AG04450 (cell line): Measurements from ENCODE around the gene MILR1. TPM values are rescaled to one million over a fixed set of nuclear protein-coding genes. Genes with fewer than 3 reads are reported as not detected.
"Not testable (repeated sequence)": the region's sequence is repeated elsewhere in the genome, so short reads cannot be mapped to it uniquely, and the experiment has no call there.

Experiments used
- CTCF ChIA-PET: fragments of 300-600, 350-600 bp; formaldehyde crosslinking; extraction: SDS; loops from one replicate; lab custom pipeline; 2022; ENCODE audit warnings: antibody characterized with exemption, inconsistent platforms; lab: Charles Lee
- POLR2A ChIA-PET: fragments of 350-600 bp; formaldehyde crosslinking; extraction: SDS; loops from one replicate; lab custom pipeline; 2021; ENCODE audit warnings: antibody characterized with exemption, inconsistent platforms; lab: Yijun Ruan, JAX
- DNase-seq: peaks from one replicate; pipeline ENCODE4 v3.0.0-alpha.2; 2011; ENCODE audit warnings: low read depth, low spot score
- H3K27ac ChIP-seq: one replicate; pipeline ENCODE4 v1.5.1; 2012; ENCODE audit warnings: low read depth, low read length, control low read depth
- H3K27me3 ChIP-seq: one replicate; pipeline ENCODE4 v1.6.0; 2012; ENCODE audit warnings: low read length; ENCODE audit not compliant: control insufficient read depth, insufficient read depth
- H3K4me3 ChIP-seq: 2 replicates; pipeline ENCODE4 v1.5.1; 2011; ENCODE audit warnings: mild to moderate bottlenecking, low read depth, low read length, control low read depth
- H3K9me3 ChIP-seq: 2 replicates; pipeline ENCODE4 v1.5.1; 2012; ENCODE audit warnings: low read length; ENCODE audit not compliant: control insufficient read depth, insufficient read depth
- polyA plus RNA-seq: library from polyadenylated mRNA; depleted of rRNA; stranded (reverse); fragments of >200 nt; gene quantifications from 2 replicates; pipeline ENCODE4 v1.2.3, GENCODE V29; 2011
- TF ChIP-seq, protein P1 (sequence below): IDR thresholded peaks from 2 replicates; pipeline ENCODE4 v1.5.1; 2011; ENCODE audit warnings: low read depth, low read length, control low read depth, inconsistent platforms

The MILR1 gene
- polyA plus RNA-seq, 1 experiment: 5.4 TPM

DNA sequence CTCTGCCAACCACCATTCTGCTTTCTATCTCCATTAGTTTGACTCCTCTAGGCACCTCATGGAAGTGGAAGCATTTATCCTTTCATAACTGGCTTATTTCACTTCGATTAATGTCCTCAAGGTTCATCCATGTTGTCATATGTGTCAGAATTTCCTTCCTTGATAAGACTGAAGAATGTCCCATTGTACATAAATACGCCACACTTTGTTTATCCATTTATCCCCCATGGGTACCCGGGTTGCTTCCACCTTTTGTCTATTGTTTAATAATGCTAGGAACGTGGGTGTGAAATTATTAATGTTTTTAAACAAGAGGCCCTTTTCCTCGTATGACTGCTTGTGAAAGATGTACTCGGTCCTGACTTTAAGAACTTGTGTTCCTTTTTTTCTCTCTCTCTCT, 12.9 kb downstream of the MILR1 start:
- TF ChIP-seq, protein P1, sequence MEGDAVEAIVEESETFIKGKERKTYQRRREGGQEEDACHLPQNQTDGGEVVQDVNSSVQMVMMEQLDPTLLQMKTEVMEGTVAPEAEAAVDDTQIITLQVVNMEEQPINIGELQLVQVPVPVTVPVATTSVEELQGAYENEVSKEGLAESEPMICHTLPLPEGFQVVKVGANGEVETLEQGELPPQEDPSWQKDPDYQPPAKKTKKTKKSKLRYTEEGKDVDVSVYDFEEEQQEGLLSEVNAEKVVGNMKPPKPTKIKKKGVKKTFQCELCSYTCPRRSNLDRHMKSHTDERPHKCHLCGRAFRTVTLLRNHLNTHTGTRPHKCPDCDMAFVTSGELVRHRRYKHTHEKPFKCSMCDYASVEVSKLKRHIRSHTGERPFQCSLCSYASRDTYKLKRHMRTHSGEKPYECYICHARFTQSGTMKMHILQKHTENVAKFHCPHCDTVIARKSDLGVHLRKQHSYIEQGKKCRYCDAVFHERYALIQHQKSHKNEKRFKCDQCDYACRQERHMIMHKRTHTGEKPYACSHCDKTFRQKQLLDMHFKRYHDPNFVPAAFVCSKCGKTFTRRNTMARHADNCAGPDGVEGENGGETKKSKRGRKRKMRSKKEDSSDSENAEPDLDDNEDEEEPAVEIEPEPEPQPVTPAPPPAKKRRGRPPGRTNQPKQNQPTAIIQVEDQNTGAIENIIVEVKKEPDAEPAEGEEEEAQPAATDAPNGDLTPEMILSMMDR: no peak
- POLR2A ChIA-PET: no interaction called here
- Histone ChIP-seq H3K9me3 (no peaks in the 10 kb centered on the region), H3K4me3 (no peak overlapping the region), H3K27ac (no peak overlapping the region), H3K27me3 (no peaks in the 10 kb centered on the region)
- no peak for DNase-seq
- CTCF ChIA-PET: no interaction called here

DNA sequence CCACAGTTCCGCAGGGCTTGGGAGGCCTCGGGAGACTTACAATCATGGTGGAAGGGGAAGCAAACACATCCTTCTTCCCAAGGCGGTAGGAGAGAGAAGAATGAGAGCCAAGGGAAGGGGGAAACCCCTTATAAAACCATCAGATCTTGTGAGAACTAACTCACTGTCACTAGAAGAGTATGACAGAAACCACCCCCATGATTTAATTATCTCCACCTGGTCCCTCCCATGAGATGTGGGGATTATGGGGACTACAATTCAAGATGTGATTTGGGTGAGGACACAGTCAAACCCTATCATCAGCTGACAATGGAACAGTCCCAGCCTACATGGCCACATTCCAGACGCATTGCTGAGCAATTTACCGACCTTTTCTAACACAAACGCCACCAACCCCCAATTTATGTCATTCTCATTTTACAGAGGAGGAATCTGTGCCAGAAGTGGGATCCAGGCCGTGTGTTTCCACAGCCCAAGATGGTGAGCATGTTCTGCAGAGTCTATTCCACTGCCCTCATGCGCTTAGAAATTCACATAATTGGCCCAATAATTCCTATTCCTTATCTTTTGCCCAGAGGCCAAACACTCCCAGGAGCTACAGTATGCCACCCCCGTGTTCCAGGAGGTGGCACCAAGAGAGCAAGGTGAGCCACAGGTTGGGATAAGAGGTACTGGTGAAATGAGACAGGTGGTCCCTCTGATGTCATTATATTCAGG, 17.3 kb downstream of the MILR1 start:
- CTCF ChIA-PET: interaction anchor here (1.4 kb wide), 1 partner anchor 25 kb away, joined by 4 read pairs; no protein-coding TSS in a partner anchor

DNA sequence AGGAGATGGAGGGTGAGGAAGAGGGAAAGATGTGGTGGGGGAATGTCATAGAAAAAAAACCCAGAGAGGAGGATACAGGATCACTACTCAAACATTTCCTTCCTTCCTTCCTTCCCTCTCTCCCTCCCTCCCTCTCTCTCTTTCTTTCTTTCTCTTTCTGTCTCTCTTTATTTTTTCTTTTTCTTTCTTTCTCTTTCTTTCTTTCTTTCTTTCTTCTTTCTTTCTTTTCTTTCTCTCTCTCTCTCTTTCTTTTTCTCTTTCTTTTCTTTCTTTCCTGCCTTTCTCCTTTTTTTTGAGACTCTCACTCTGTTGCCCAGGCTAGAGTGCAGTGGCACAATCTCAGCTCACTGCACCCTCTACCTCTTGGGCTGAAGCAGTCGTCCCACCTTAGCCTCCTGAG, 17.9 kb downstream of the MILR1 start:
- H3K9me3 ChIP-seq, H3K27ac ChIP-seq, POLR2A ChIA-PET, H3K27me3 ChIP-seq, DNase-seq, H3K4me3 ChIP-seq: not testable (repeated sequence)
- CTCF ChIA-PET: interaction anchor here (1.4 kb wide), 1 partner anchor 25 kb away, joined by 4 read pairs; no protein-coding TSS in a partner anchor

More for the DNA sequence above, 17.3 kb downstream of the MILR1 start:
- Histone ChIP-seq H3K27ac (no peak overlapping the region), H3K9me3 (no peaks in the 10 kb centered on the region), H3K4me3 (no peak overlapping the region), H3K27me3 (no peaks in the 10 kb centered on the region)
- no peak for DNase-seq
- TF ChIP-seq, protein P1: no peak
- POLR2A ChIA-PET: no interaction called here

DNA sequence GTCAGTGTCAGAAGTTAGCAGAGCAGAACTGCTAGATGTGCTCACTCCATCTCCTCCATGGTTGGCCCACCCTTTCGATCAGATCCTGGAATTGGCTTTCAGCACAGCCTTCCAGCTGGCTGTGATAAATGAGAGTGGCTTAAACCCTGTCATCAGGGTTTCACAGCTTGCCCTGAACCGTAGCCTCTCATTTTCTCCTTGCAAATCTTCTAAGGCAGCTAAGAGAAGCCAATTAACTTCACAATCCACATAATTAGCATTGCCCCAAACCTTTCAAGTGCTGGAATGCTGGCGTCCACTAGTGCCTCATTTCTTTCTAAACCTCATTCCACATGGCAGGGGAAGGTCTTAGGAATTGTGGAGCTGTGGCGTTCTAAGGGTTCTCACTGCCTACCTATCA, 21.7 kb downstream of the MILR1 start:
- POLR2A ChIA-PET: no interaction called here
- CTCF ChIA-PET: no interaction called here
- TF ChIP-seq, protein P1: no peak
- Histone ChIP-seq H3K4me3 (no peak overlapping the region), H3K9me3 (no peaks in the 10 kb centered on the region), H3K27me3 (no peaks in the 10 kb centered on the region), H3K27ac (no peak overlapping the region)
- no peak for DNase-seq

DNA sequence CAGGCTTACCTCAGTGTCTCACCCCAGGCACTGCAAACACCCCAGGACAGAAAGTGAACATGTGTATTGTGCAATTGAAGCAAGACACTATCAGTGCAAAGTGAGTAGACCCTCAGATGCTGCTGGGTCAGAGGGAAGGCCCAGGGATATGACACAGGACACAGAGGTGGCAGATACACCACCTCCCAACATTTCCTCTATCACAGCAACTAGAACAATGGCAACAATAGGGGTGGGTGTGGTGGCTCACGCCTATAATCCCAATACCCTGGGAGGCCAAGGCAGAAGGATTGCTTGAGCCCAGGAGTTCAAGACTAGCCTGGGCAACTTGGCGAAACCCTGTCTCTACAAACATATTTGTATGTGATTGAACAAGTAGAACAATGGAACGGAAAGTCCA, 22.5 kb downstream of the MILR1 start:
- POLR2A ChIA-PET: no interaction called here
- Histone ChIP-seq H3K27me3 (no peaks in the 10 kb centered on the region), H3K9me3 (no peaks in the 10 kb centered on the region), H3K27ac (no peak overlapping the region), H3K4me3 (no peak overlapping the region)
- CTCF ChIA-PET: no interaction called here
- no peak for DNase-seq
- TF ChIP-seq, protein P1: no peak
